LNCaP clone FGC (cell line): Measurements from ENCODE around the gene ITPK1.

Experiments used
- DNase-seq: peaks from one replicate; pipeline ENCODE4 v3.0.0-alpha.2; 2011; ENCODE audit warnings: low read depth
- H3K4me3 ChIP-seq: 2 replicates; pipeline ENCODE4 v1.5.1; 2011; ENCODE audit warnings: mild to moderate bottlenecking, low read depth, low read length, control low read depth
- CTCF ChIP-seq: IDR thresholded peaks from 2 replicates; pipeline ENCODE4 v1.5.1; 2012; ENCODE audit warnings: mild to moderate bottlenecking; ENCODE audit not compliant: control insufficient read depth, insufficient read depth; ENCODE audit errors: extremely low read depth

Gene ITPK1

GRCh38 chr14:93010522-93011140 lies 105.1 kb downstream of the ITPK1 start:
- TF ChIP-seq CTCF = no peak
- no peak for DNase-seq
- no peak overlapping the region for H3K4me3 ChIP-seq

- DNase-seq = no peak
- H3K4me3 ChIP-seq = no peak overlapping the region
- TF ChIP-seq CTCF = no peak
These were observed 105.6 kb downstream of the ITPK1 start for GRCh38 chr14:93010130-93010499.

- TF ChIP-seq CTCF = no peak
- no peak for DNase-seq
- H3K4me3 ChIP-seq = no peak overlapping the region
These were observed 106.1 kb downstream of the ITPK1 start for GRCh38 chr14:93009471-93010129.

GRCh38 chr14:93008381-93008780 lies 107.3 kb downstream of the ITPK1 start:
- H3K4me3 ChIP-seq = no peak overlapping the region
- no peak for DNase-seq
- no peak for TF ChIP-seq CTCF

DNA sequence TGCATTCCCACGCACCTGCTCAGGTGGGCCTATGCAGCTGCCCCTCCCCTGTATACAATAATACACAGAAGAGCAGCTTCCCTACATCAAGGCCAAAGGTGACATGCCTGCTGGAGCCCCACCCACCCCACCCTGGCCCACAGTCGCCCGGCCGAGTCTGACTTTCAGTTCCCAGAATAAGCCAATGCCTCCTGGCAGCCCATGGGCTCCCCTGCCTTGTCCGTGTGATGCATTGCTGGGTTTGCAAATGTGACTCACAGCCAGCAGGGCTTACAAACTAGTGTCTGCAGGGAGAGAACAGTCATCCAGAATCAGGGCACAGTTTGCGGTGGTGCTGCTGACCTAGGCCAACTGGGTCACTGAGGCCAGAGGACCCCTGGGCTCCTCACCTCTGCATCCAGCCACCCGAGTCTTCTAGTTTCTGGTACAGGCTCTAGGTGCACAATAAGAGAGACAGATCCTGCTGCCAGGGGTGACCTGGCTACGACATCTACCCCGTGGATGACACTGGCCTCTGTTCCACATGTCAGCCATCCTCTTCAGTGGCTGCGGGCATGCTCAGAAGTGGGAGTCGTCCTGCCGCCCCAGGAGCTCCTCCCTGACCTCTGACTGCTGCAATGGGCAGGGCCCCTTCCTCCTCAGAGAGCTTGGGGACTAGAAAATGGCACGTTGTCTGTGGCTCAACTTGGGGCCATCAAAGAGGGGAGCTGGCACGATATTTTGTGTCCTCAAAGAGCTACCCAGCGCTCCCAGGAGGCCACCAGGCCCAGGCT lies 108.3 kb downstream of the ITPK1 start:
- DNase-seq = no peak
- H3K4me3 ChIP-seq = no peak overlapping the region
- TF ChIP-seq CTCF = no peak

GRCh38 chr14:93006567-93007051 lies 109.1 kb downstream of the ITPK1 start:
- TF ChIP-seq CTCF = no peak
- H3K4me3 ChIP-seq = no peak overlapping the region
- DNase-seq = peak; percentile 62
